Karpas-422 (cell line): ENCODE measurements around the gene FPR1. TPM values are rescaled to one million over a fixed set of nuclear protein-coding genes. Genes with fewer than 3 reads are reported as not detected.

Source experiments
- DNase-seq: peaks from one replicate; pipeline ENCODE4 v3.0.0-alpha.2; 2015
- H2AFZ ChIP-seq: fragments of 200-600 bp; sonication (generic); 2 replicates; pipeline ENCODE4 v1.6.1; 2014; ENCODE audit warnings: antibody characterized with exemption, low read length, mixed read lengths
- H3K27ac ChIP-seq: fragments of 200-600 bp; sonication (generic); 2 replicates; pipeline ENCODE4 v1.5.1; 2014; ENCODE audit warnings: mild to moderate bottlenecking, low read length, moderate library complexity
- H3K27me3 ChIP-seq: fragments of 200-600 bp; sonication (generic); 2 replicates; pipeline ENCODE4 v1.6.1; 2014; ENCODE audit warnings: low read length, mixed read lengths
- H3K36me3 ChIP-seq: fragments of 200-600 bp; sonication (generic); 2 replicates; pipeline ENCODE4 v1.6.1; 2014; ENCODE audit warnings: low read length, mixed read lengths; ENCODE audit not compliant: insufficient read depth
- H3K4me1 ChIP-seq: fragments of 200-600 bp; sonication (generic); 2 replicates; pipeline ENCODE4 v1.6.1; 2014; ENCODE audit warnings: mild to moderate bottlenecking, low read length, mixed read lengths
- H3K4me2 ChIP-seq: fragments of 200-600 bp; sonication (generic); 2 replicates; pipeline ENCODE4 v1.6.1; 2014; ENCODE audit warnings: low read length, low read depth, mild to moderate bottlenecking; ENCODE audit not compliant: poor library complexity, severe bottlenecking
- H3K4me3 ChIP-seq: fragments of 200-600 bp; sonication (generic); 2 replicates; pipeline ENCODE4 v1.5.1; 2014; ENCODE audit warnings: mild to moderate bottlenecking, antibody characterized with exemption, low read length, mixed read lengths
- H3K79me2 ChIP-seq: fragments of 200-600 bp; sonication (generic); 2 replicates; pipeline ENCODE4 v1.6.1; 2014; ENCODE audit warnings: mild to moderate bottlenecking, low read length, mixed read lengths
- H3K9ac ChIP-seq: fragments of 200-600 bp; sonication (generic); 2 replicates; pipeline ENCODE4 v1.6.0; 2014; ENCODE audit warnings: low read length
- H3K9me2 ChIP-seq: fragments of 200-600 bp; sonication (generic), shearing (Covaris generic); replicated peaks from 2 replicates; pipeline ENCODE4 v1.6.0; 2014; ENCODE audit warnings: mild to moderate bottlenecking, low read length, moderate library complexity; ENCODE audit not compliant: insufficient read depth
- H3K9me3 ChIP-seq: fragments of 300-700, 200-600 bp; sonication (generic); 2 replicates; pipeline ENCODE4 v1.6.1; 2014; ENCODE audit warnings: low read length, mixed read lengths
- H4K20me1 ChIP-seq: fragments of 200-600 bp; sonication (generic); 2 replicates; pipeline ENCODE4 v1.6.1; 2014; ENCODE audit warnings: mild to moderate bottlenecking, antibody characterized with exemption, low read length, low read depth; ENCODE audit not compliant: insufficient read depth
- total RNA-seq: library from RNA; depleted of rRNA; stranded (reverse); fragments of >200 nt; shearing (Covaris generic); gene quantifications from 2 replicates; pipeline ENCODE4 v1.2.3, GENCODE V29; 2014; ENCODE audit warnings: low replicate concordance

Gene FPR1
- total RNA-seq, 1 experiment from 2014 or later: 14.8 TPM

- Histone ChIP-seq H3K36me3 (no peaks in the 10 kb centered on the region), H3K9me3 (no peaks in the 10 kb centered on the region), H3K4me3 (no peak within 1 kb of the TSS), H3K4me1 (no peaks in the 10 kb centered on the region), H3K79me2 (no peaks in the 10 kb centered on the region), H3K27ac (no peak within 1 kb of the TSS), H3K9me2 (no peaks in the 10 kb centered on the region), H3K9ac (no peak within 1 kb of the TSS), H3K4me2 (no peak within 1 kb of the TSS), H3K27me3 (peaks cover 4% of the 10 kb centered on the region; the same call in 1 of the 2 replicates), H4K20me1 (no peaks in the 10 kb centered on the region), H2AFZ (no peak within 1 kb of the TSS)
- DNase-seq: no peak
These were observed 43.3 kb upstream of the FPR1 start, which contains the start of gene FPR3 for GRCh38 chr19:51794885-51795490. TSS of gene FPR3 (plus strand) at chr19:51795157. CDS start at chr19:51823749, 28,592 bp downstream.

GRCh38 chr19:51793994-51794393 is 42.3 kb upstream of the FPR1 start:
- H3K4me2 ChIP-seq: no peak overlapping the region
- no peak overlapping the region for H3K27ac ChIP-seq
- no peaks in the 10 kb centered on the region for H3K9me2 ChIP-seq
- H3K9ac ChIP-seq: no peak overlapping the region
- no peaks in the 10 kb centered on the region for H4K20me1 ChIP-seq
- peaks cover 4% of the 10 kb centered on the region; the same call in 1 of the 2 replicates for H3K27me3 ChIP-seq
- H3K79me2 ChIP-seq: no peaks in the 10 kb centered on the region
- DNase-seq: no peak
- H3K4me1 ChIP-seq: no peaks in the 10 kb centered on the region
- H3K36me3 ChIP-seq: no peaks in the 10 kb centered on the region
- H2AFZ ChIP-seq: no peak overlapping the region
- H3K4me3 ChIP-seq: no peak overlapping the region
- H3K9me3 ChIP-seq: no peaks in the 10 kb centered on the region

DNA sequence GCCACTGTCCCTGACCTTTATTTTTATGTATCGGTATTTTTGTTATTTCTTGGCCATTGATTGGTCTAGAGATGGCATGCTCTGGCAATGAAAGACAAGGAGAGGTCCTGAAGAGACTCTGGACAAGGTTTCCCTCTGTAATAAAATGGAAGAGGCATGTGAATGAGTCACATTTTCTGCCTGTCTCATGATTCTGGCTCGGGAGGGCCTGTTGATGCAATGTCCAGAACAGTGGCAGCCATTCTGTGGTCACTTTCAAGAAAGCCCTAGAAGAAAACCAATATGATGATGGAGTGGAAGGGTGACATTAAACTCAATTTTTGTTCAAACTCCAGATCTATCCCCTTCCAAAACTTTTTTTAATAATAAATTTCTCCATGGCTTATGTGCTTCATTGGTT is 41.3 kb upstream of the FPR1 start:
- Histone ChIP-seq H3K4me2 (no peak overlapping the region), H3K4me1 (no peaks in the 10 kb centered on the region), H3K9me2 (no peaks in the 10 kb centered on the region), H3K36me3 (no peaks in the 10 kb centered on the region), H3K9me3 (no peaks in the 10 kb centered on the region), H4K20me1 (no peaks in the 10 kb centered on the region), H3K4me3 (no peak overlapping the region), H3K79me2 (no peaks in the 10 kb centered on the region), H3K9ac (no peak overlapping the region), H3K27ac (no peak overlapping the region), H3K27me3 (peaks cover 4% of the 10 kb centered on the region; the same call in 1 of the 2 replicates), H2AFZ (no peak overlapping the region)
- no peak for DNase-seq

- no peaks in the 10 kb centered on the region for H3K9me3 ChIP-seq
- H4K20me1 ChIP-seq: no peaks in the 10 kb centered on the region
- H3K27ac ChIP-seq: no peak overlapping the region
- no peaks in the 10 kb centered on the region for H3K79me2 ChIP-seq
- no peaks in the 10 kb centered on the region for H3K9me2 ChIP-seq
- DNase-seq: no peak
- no peaks in the 10 kb centered on the region for H3K36me3 ChIP-seq
- no peak overlapping the region for H2AFZ ChIP-seq
- H3K4me3 ChIP-seq: no peak overlapping the region
- H3K4me1 ChIP-seq: peaks cover 19% of the 10 kb centered on the region
- no peak overlapping the region for H3K4me2 ChIP-seq
- H3K9ac ChIP-seq: no peak overlapping the region
- H3K27me3 ChIP-seq: 0 out of 2 replicates have a peak, but pooled peaks cover 4% of the 10 kb centered on the region
These were observed 37.5 kb upstream of the FPR1 start for GRCh38 chr19:51789061-51789795.

DNA sequence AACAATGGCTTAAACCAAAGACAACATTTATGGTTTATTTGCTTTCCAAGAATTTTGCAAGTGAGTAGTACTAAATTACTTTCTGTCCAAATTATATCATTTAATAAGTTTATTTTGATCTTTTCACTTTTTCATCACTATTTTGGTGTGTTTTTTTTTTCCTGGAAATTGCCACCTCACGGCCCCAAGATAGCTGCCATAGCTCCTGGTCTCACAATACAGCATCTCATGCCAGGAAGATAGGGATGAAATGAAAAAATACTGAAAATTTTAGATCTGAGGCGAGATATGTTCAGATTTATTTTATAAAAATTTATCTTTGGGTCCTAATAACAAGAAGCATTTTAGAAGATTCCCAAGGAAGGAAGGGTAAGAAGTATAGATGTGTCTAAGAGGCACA is 36.4 kb upstream of the FPR1 start:
- Histone ChIP-seq H3K9me2 (no peaks in the 10 kb centered on the region), H3K27me3 (0 out of 2 replicates have a peak, but pooled peaks cover 4% of the 10 kb centered on the region), H3K9me3 (no peaks in the 10 kb centered on the region), H4K20me1 (no peaks in the 10 kb centered on the region), H3K27ac (no peak overlapping the region), H3K9ac (no peak overlapping the region), H3K79me2 (no peaks in the 10 kb centered on the region), H3K4me1 (peaks cover 19% of the 10 kb centered on the region), H2AFZ (no peak overlapping the region), H3K36me3 (no peaks in the 10 kb centered on the region), H3K4me3 (no peak overlapping the region), H3K4me2 (no peak overlapping the region)
- no peak for DNase-seq

GRCh38 chr19:51786646-51787494 is 35.2 kb upstream of the FPR1 start:
- Histone ChIP-seq H3K27me3 (no peaks in the 10 kb centered on the region), H3K36me3 (no peaks in the 10 kb centered on the region), H2AFZ (no peak overlapping the region), H3K9me3 (no peaks in the 10 kb centered on the region), H3K9ac (no peak overlapping the region), H3K27ac (no peak overlapping the region), H3K4me2 (no peak overlapping the region), H3K79me2 (no peaks in the 10 kb centered on the region), H4K20me1 (no peaks in the 10 kb centered on the region), H3K9me2 (no peaks in the 10 kb centered on the region), H3K4me1 (peaks cover 19% of the 10 kb centered on the region), H3K4me3 (no peak overlapping the region)
- peak; percentile 62 for DNase-seq

- no peak overlapping the region for H3K4me3 ChIP-seq
- no peaks in the 10 kb centered on the region for H3K36me3 ChIP-seq
- H3K27ac ChIP-seq: no peak overlapping the region
- no peaks in the 10 kb centered on the region for H3K79me2 ChIP-seq
- no peaks in the 10 kb centered on the region for H3K9me3 ChIP-seq
- no peaks in the 10 kb centered on the region for H4K20me1 ChIP-seq
- no peak overlapping the region for H3K9ac ChIP-seq
- H2AFZ ChIP-seq: no peak overlapping the region
- DNase-seq: peak; percentile 85
- H3K4me1 ChIP-seq: peaks cover 23% of the 10 kb centered on the region
- H3K9me2 ChIP-seq: no peaks in the 10 kb centered on the region
- H3K4me2 ChIP-seq: peak overlapping the region; percentile 3
- no peaks in the 10 kb centered on the region for H3K27me3 ChIP-seq
These were observed 33.4 kb upstream of the FPR1 start for GRCh38 chr19:51784922-51785690.
